MM.1S (cell line): ENCODE data around the gene BAZ1B.
"Not testable (repeated sequence)": the region's sequence is repeated elsewhere in the genome, so short reads cannot be mapped to it uniquely, and the experiment has no call there.

Experiments used
- DNase-seq: peaks from one replicate; pipeline ENCODE4 v3.0.0-alpha.2; 2015
- H2AFZ ChIP-seq: fragments of 300-600 bp; sonication (generic); 2 replicates; pipeline ENCODE4 v1.6.0; 2016; ENCODE audit warnings: antibody characterized with exemption, low read length
- H3F3A ChIP-seq: fragments of 300-600 bp; sonication (generic); 2 replicates; pipeline ENCODE4 v1.6.1; 2016; ENCODE audit warnings: mild to moderate bottlenecking, antibody characterized with exemption, low read length, moderate library complexity, mixed read lengths; ENCODE audit not compliant: insufficient read depth
- H3K27ac ChIP-seq: fragments of 300-600 bp; sonication (generic); 2 replicates; pipeline ENCODE4 v1.5.1; 2016; ENCODE audit warnings: mild to moderate bottlenecking, low read length
- H3K27me3 ChIP-seq: fragments of 300-600 bp; sonication (generic); replicated peaks from 2 replicates; pipeline ENCODE4 v1.6.0; 2016; ENCODE audit warnings: low read length; ENCODE audit not compliant: insufficient read depth
- H3K36me3 ChIP-seq: fragments of 300-600 bp; sonication (generic); replicated peaks from 2 replicates; pipeline ENCODE4 v1.6.1; 2016; ENCODE audit warnings: mild to moderate bottlenecking, low read length, mixed read lengths; ENCODE audit not compliant: insufficient read depth
- H3K4me1 ChIP-seq: fragments of 300-600 bp; sonication (generic); 2 replicates; pipeline ENCODE4 v1.6.1; 2016; ENCODE audit warnings: low read length, mixed read lengths
- H3K4me2 ChIP-seq: fragments of 300-600 bp; sonication (generic); 2 replicates; pipeline ENCODE4 v1.6.0; 2016; ENCODE audit warnings: low read depth, low read length
- H3K4me3 ChIP-seq: fragments of 300-600 bp; sonication (generic); 2 replicates; pipeline ENCODE4 v1.5.1; 2016; ENCODE audit warnings: low read length, mixed read lengths
- H3K79me2 ChIP-seq: fragments of 300-600 bp; sonication (generic); 2 replicates; pipeline ENCODE4 v1.6.1; 2016; ENCODE audit warnings: mixed run types, low read length, mixed read lengths
- H3K9ac ChIP-seq: fragments of 300-600 bp; sonication (generic); 2 replicates; pipeline ENCODE4 v1.6.1; 2016; ENCODE audit warnings: low read length, mixed read lengths
- H3K9me2 ChIP-seq: fragments of 300-600 bp; sonication (generic); replicated peaks from 2 replicates; pipeline ENCODE4 v1.6.1; 2016; ENCODE audit warnings: mild to moderate bottlenecking, low read length, mixed read lengths; ENCODE audit not compliant: insufficient read depth
- H3K9me3 ChIP-seq: fragments of 300-600 bp; sonication (generic); replicated peaks from 2 replicates; pipeline ENCODE4 v1.6.1; 2016; ENCODE audit warnings: mild to moderate bottlenecking, low read length, mixed read lengths; ENCODE audit not compliant: insufficient read depth
- H4K20me1 ChIP-seq: fragments of 300-600 bp; sonication (generic); 2 replicates; pipeline ENCODE4 v1.6.1; 2016; ENCODE audit warnings: mild to moderate bottlenecking, low read length, moderate library complexity, mixed read lengths; ENCODE audit not compliant: insufficient read depth
- EZH2 ChIP-seq: fragments of 300-600 bp; sonication (generic); optimal IDR thresholded peaks from 2 replicates; pipeline ENCODE3; 2017; ENCODE audit warnings: low read depth, mild to moderate bottlenecking, antibody characterized with exemption, low read length, mixed read lengths
- EZH2phosphoT487 ChIP-seq: fragments of 300-600 bp; sonication (generic); IDR thresholded peaks from 2 replicates; pipeline ENCODE4 v1.6.1; 2018; ENCODE audit warnings: antibody characterized with exemption, low read length
- TF ChIP-seq, protein P1 (sequence below): fragments of 300-600 bp; sonication (generic); IDR thresholded peaks from 2 replicates; pipeline ENCODE4 v1.5.1; 2016; ENCODE audit warnings: antibody characterized with exemption, low read length, mixed read lengths

Gene BAZ1B

DNA sequence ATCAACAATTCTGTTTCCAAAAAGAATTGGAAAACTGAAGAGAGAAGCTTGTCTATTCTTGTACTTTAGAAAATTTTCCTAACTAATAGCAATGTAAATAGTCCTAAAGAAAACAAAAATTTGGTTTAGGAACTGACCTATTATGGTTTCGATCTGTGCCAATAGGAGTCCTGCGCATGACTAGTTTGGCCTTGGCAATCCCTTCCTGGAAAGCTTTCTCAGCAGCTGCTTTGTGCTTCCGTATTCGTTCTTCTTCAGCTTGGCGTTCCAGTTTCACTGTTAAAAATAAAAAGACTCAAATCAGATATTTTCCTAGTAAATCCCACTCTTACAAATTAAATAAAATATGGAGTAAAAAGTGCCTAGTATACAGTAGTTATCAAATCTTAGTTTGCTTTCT, 51.9 kb downstream of the BAZ1B start:
- Histone ChIP-seq H2AFZ (no peak overlapping the region), H3F3A (no peaks in the 10 kb centered on the region), H3K9me3 (no peaks in the 10 kb centered on the region), H3K79me2 (peaks cover 56% of the 10 kb centered on the region), H3K27ac (no peak overlapping the region), H3K9me2 (no peaks in the 10 kb centered on the region), H4K20me1 (peaks cover 5% of the 10 kb centered on the region; the same call in 1 of the 2 replicates), H3K9ac (no peak overlapping the region), H3K27me3 (no peaks in the 10 kb centered on the region), H3K4me2 (no peak overlapping the region), H3K36me3 (peaks cover 31% of the 10 kb centered on the region), H3K4me3 (no peak overlapping the region), H3K4me1 (no peaks in the 10 kb centered on the region)
- DNase-seq: no peak
- TF ChIP-seq EZH2: no peak
- TF ChIP-seq, protein P1, sequence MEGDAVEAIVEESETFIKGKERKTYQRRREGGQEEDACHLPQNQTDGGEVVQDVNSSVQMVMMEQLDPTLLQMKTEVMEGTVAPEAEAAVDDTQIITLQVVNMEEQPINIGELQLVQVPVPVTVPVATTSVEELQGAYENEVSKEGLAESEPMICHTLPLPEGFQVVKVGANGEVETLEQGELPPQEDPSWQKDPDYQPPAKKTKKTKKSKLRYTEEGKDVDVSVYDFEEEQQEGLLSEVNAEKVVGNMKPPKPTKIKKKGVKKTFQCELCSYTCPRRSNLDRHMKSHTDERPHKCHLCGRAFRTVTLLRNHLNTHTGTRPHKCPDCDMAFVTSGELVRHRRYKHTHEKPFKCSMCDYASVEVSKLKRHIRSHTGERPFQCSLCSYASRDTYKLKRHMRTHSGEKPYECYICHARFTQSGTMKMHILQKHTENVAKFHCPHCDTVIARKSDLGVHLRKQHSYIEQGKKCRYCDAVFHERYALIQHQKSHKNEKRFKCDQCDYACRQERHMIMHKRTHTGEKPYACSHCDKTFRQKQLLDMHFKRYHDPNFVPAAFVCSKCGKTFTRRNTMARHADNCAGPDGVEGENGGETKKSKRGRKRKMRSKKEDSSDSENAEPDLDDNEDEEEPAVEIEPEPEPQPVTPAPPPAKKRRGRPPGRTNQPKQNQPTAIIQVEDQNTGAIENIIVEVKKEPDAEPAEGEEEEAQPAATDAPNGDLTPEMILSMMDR: no peak
- TF ChIP-seq EZH2phosphoT487: no peak

DNA sequence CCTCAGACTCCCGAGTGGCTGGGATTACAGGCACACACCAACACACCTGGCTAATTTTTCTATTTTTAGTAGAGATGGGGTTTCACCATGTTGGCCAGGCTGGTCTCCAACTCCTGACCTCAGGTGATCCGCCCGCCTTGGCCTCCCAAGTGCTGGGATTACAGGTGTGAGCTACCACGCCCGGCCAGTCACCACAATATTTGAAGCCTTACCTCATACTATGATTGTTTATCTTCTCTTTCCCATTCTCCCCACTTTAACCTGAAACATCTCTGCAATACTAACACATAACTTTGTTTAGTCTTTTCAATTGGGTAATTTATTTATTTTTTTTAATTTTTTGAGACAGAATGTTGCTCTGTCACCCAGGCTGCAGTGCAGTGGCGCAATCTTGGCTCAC, 55.0 kb downstream of the BAZ1B start:
- H3K27ac ChIP-seq, H3K4me2 ChIP-seq, H3K27me3 ChIP-seq, H3K4me1 ChIP-seq, H3K4me3 ChIP-seq, DNase-seq, H3K9me2 ChIP-seq, H2AFZ ChIP-seq, H3K9ac ChIP-seq, H4K20me1 ChIP-seq, H3K9me3 ChIP-seq, H3F3A ChIP-seq: not testable (repeated sequence)
- peaks cover 54% of the 10 kb centered on the region for H3K79me2 ChIP-seq
- peaks cover 44% of the 10 kb centered on the region for H3K36me3 ChIP-seq

DNA sequence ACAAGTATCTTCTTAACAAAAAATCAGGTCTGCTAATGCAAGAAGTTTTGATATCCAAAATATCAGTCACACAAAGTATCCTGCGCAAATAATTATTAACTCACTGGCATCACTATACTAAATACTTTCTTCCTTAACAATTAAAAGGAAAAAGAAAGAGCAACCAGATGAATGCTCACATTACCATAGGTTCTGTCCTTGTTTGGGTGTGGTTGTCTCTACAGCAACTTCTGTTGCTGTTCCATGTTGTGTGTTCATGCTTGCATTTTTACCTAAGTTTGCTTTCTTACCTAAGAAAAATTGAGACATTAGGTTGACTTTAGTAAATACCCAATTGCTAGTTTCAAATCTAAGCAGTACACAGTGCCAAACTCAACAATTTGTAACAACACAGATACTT, 56.0 kb downstream of the BAZ1B start:
- Histone ChIP-seq H3F3A (no peaks in the 10 kb centered on the region; the same call in 1 of the 2 replicates), H3K79me2 (peaks cover 61% of the 10 kb centered on the region), H3K9me3 (no peaks in the 10 kb centered on the region), H3K27ac (no peak overlapping the region), H2AFZ (no peak overlapping the region), H4K20me1 (peaks cover 3% of the 10 kb centered on the region; the same call in 1 of the 2 replicates), H3K4me1 (no peaks in the 10 kb centered on the region), H3K9ac (no peak overlapping the region), H3K36me3 (peaks cover 44% of the 10 kb centered on the region), H3K27me3 (no peaks in the 10 kb centered on the region), H3K4me2 (no peak overlapping the region), H3K9me2 (no peaks in the 10 kb centered on the region), H3K4me3 (no peak overlapping the region)
- TF ChIP-seq, protein P1: no peak
- TF ChIP-seq EZH2phosphoT487 (no peak), EZH2 (no peak)
- DNase-seq: no peak

DNA sequence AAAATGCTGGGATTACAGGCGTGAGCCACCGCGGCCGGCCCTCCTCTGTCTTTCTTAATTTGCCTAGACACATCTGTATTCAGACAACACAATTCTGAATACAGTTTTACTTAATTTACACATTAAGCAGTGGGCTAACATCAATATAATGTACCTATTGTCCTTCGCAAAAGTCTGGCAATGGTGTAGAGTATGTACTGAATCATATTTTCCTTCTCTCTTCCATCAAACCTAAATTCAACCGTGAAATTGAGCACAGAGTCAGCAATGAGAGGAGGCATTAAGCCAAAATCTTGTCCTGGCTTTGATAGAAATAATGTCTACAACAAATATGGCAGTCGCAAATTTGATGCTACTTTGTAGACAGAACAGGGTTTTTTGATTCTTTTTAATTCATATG, 58.1 kb downstream of the BAZ1B start:
- H3K79me2 ChIP-seq: peaks cover 54% of the 10 kb centered on the region
- H3K4me1 ChIP-seq: no peaks in the 10 kb centered on the region
- H3K9me2 ChIP-seq: no peaks in the 10 kb centered on the region
- H3K9ac ChIP-seq: no peak overlapping the region
- DNase-seq: no peak
- H3K4me2 ChIP-seq: no peak overlapping the region
- no peak overlapping the region for H2AFZ ChIP-seq
- H3K27ac ChIP-seq: no peak overlapping the region
- H3K27me3 ChIP-seq: no peaks in the 10 kb centered on the region
- H3F3A ChIP-seq: no peaks in the 10 kb centered on the region; the same call in 1 of the 2 replicates
- H3K4me3 ChIP-seq: no peak overlapping the region
- peaks cover 35% of the 10 kb centered on the region for H3K36me3 ChIP-seq
- H3K9me3 ChIP-seq: no peaks in the 10 kb centered on the region
- TF ChIP-seq, protein P1: no peak
- TF ChIP-seq EZH2 (no peak), EZH2phosphoT487 (no peak)
- no peaks in the 10 kb centered on the region for H4K20me1 ChIP-seq
